ENCODE results near the gene SAT1.

GRCh38 chrX:23773601-23774175, 9.3 kb upstream of the SAT1 start:
- TF ChIP-seq CTCF (conservative IDR thresholded peaks at IDR 0.05 in 1 of 2, IDR thresholded peaks at IDR 0.05 in 1 of 2; ENCODE audit: low read depth in 1 of 2, low read length in 2 of 2) = no peak
- no peak for TF ChIP-seq EZH2 (IDR thresholded peaks at IDR 0.05; ENCODE audit: low read length, missing control alignments)

All from fibroblast of lung (primary cell).